Gastrocnemius medialis (tissue), 4 donors: ENCODE measurements around the gene CORIN. TPM values are rescaled to one million over a fixed set of nuclear protein-coding genes. Genes with fewer than 3 reads are reported as not detected.

Source experiments
- ATAC-seq, 2 donors: fragments of 150-250 bp; one replicate each; pipeline ENCODE4 v1.9.1; 2016
- DNase-seq, 2 donors: peaks; one replicate each; pipeline ENCODE4 v3.0.0-alpha.2; 2019
- H3K27ac ChIP-seq, 4 donors: fragments of 200-600 bp; sonication (generic); 1 replicate in 1 of 4; 2 replicates in 3 of 4; pipeline ENCODE4 v1.5.1; 2016 to 2018; ENCODE audit warnings: mild to moderate bottlenecking in 2 of 4, moderate library complexity in 1 of 4
- H3K27me3 ChIP-seq, 3 donors: fragments of 200-600 bp; sonication (generic) in 2 of 3; 1 replicate in 1 of 3; 2 replicates in 2 of 3; pipeline versions ENCODE4 v1.5.1 to v1.6.0; 2016 to 2019; ENCODE audit warnings: mild to moderate bottlenecking in 1 of 3, moderate library complexity in 1 of 3
- H3K36me3 ChIP-seq, 2 donors: fragments of 200-600 bp; sonication (generic) in 1 of 2; one replicate each; pipeline ENCODE4 v1.5.1; 2017 to 2018
- H3K4me1 ChIP-seq, 2 donors: fragments of 200-600 bp; sonication (generic) in 1 of 2; one replicate each; pipeline ENCODE4 v1.5.1; 2016 to 2017; ENCODE audit warnings: mild to moderate bottlenecking in 2 of 2
- H3K4me3 ChIP-seq, 4 donors: fragments of 200-600 bp; sonication (generic) in 3 of 4; 1 replicate in 1 of 4; 2 replicates in 3 of 4; pipeline ENCODE4 v1.5.1; 2016 to 2019; ENCODE audit warnings: mild to moderate bottlenecking in 2 of 4
- H3K9me3 ChIP-seq, 3 donors: fragments of 200-600 bp; sonication (generic) in 2 of 3; 1 replicate in 1 of 3; 2 replicates in 2 of 3; pipeline ENCODE4 v1.5.1; 2016 to 2019
- POLR2A ChIP-seq, 2 donors: fragments of 450-650 bp; IDR thresholded peaks; one replicate each; pipeline ENCODE4 v1.6.1; 2017; ENCODE audit warnings: antibody characterized with exemption in 2 of 2, mild to moderate bottlenecking in 2 of 2, moderate library complexity in 2 of 2
- in situ Hi-C, 4 donors: fragments of 200-750 bp; cut with MboI; loops; one replicate each; pipeline versions ENCODE4 v1.15.0 to v1.8.0; 2017; ENCODE audit warnings: low sequenced_read_pairs in 4 of 4
- intact Hi-C: fragments of 100-400 bp; cut with DNase I; formaldehyde crosslinking; loops from one replicate; pipeline ENCODE4 v1.15.1; 2023; ENCODE audit warnings: low total_unique reads
- total RNA-seq, 4 donors: library from RNA; depleted of rRNA; stranded (reverse); fragments of >200 nt; gene quantifications; one replicate each; pipeline versions ENCODE4 v1.1.0 to v1.2.3, GENCODE V29; 2016
- TF ChIP-seq, protein P1 (sequence below), 5 experiments: fragments of 450-650 bp in 3 of 5; fragments of 200-600 bp in 2 of 5; sonication (generic) in 2 of 5; IDR thresholded peaks in 4 of 5; conservative IDR thresholded peaks in 1 of 5; 1 replicate in 4 of 5; 2 replicates in 1 of 5; pipeline ENCODE4 v1.5.1; 2016 to 2019; ENCODE audit warnings: antibody characterized with exemption in 5 of 5, mild to moderate bottlenecking in 3 of 5, moderate library complexity in 3 of 5

CORIN gene
- total RNA-seq, 4 donors from 2014 or later, result 0.49 to 0.70 TPM; not detected in 2

DNA sequence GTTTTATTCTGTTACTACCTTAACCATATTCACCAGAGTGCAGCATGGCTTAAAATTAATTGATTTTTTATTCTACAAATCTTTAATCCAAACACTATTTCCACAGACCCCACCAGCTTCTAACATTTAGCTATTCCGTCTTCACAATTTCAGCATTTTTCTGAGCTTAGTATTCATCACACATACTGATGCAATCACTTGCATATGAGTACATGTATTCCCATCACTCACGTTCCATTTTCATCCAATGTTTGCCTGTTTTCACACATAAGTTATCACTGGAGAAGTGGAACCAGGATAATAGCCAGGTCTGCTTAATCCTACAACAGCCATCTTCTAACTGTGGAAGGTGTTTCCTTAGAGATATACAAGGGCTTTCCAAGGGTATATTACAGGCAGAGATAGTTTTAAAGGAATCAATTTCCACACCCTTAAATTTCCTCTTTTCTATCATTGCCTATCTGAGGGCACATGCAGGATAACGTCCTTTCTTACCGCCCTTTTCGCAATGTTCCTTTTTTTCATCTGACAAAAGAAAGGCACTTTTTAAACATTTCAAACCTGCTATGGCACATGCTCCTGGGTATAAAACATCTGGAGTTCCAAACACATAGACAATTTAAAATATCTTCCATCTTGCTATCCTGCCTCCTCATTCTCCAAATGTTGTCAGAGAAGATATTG, 115.8 kb downstream of the CORIN start:
- ATAC-seq (no peak), DNase-seq (no peak)
- Histone ChIP-seq H3K4me1 (no peaks in the 10 kb centered on the region), H3K9me3 (no peaks in the 10 kb centered on the region), H3K27me3 (no peaks in the 10 kb centered on the region), H3K27ac (no peak overlapping the region), H3K36me3 (no peaks in the 10 kb centered on the region), H3K4me3 (no peak overlapping the region)
- in situ Hi-C loops, result no loop called here
- intact Hi-C loops, result no loop called here
- TF ChIP-seq POLR2A (IDR thresholded peaks at IDR 0.05), result no peak
- TF ChIP-seq, protein P1, sequence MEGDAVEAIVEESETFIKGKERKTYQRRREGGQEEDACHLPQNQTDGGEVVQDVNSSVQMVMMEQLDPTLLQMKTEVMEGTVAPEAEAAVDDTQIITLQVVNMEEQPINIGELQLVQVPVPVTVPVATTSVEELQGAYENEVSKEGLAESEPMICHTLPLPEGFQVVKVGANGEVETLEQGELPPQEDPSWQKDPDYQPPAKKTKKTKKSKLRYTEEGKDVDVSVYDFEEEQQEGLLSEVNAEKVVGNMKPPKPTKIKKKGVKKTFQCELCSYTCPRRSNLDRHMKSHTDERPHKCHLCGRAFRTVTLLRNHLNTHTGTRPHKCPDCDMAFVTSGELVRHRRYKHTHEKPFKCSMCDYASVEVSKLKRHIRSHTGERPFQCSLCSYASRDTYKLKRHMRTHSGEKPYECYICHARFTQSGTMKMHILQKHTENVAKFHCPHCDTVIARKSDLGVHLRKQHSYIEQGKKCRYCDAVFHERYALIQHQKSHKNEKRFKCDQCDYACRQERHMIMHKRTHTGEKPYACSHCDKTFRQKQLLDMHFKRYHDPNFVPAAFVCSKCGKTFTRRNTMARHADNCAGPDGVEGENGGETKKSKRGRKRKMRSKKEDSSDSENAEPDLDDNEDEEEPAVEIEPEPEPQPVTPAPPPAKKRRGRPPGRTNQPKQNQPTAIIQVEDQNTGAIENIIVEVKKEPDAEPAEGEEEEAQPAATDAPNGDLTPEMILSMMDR (IDR thresholded peaks at IDR 0.05 in 4 of 5, conservative IDR thresholded peaks at IDR 0.05 in 1 of 5), result no peak

DNA sequence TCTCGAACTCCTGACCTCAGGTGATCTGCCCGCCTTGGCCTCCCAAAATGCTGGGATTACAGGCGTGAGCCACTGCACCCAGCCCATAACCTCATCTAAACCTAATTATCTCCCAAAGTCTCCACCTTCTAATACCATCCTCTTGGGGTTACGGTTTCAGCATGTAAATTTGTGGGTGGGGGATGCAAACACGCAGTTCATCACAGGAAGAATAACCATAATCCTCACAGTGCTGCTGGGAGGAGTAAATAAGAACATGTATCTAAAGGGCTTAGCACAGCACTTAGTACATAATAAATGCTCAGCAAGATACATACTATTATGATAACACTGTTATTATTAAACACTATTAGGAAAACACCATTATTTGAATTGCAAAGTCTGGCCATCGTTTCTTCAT, 116.4 kb downstream of the CORIN start:
- DNase-seq (no peak), ATAC-seq (no peak)
- Histone ChIP-seq H3K4me1 (no peaks in the 10 kb centered on the region), H3K36me3 (no peaks in the 10 kb centered on the region), H3K4me3 (no peak overlapping the region), H3K27me3 (no peaks in the 10 kb centered on the region), H3K9me3 (no peaks in the 10 kb centered on the region), H3K27ac (no peak overlapping the region)
- in situ Hi-C loops, result no loop called here
- intact Hi-C loops, result no loop called here
- no peak for TF ChIP-seq POLR2A (IDR thresholded peaks at IDR 0.05)
- TF ChIP-seq, protein P1 (IDR thresholded peaks at IDR 0.05 in 4 of 5, conservative IDR thresholded peaks at IDR 0.05 in 1 of 5), result no peak

DNA sequence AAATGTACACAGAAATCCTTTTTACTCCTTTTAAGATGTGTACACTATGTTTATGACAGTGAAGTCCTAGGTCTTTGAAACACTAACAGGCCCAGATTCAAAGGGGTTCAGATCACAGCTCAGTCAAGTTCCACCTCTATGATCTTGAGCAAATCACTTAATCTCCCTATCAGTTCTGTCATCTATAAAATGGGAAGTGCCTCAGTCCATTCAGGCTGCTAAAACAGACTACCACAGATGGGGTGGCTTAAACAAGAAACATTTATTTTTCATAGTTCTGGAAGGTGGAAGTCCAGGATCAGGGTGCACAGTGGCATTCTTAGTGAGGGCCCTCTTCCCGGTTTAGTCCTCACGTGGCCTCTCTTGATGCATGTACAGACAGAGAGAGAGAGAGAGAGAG, 117.1 kb downstream of the CORIN start:
- TF ChIP-seq, protein P1 (IDR thresholded peaks at IDR 0.05 in 4 of 5, conservative IDR thresholded peaks at IDR 0.05 in 1 of 5), result no peak
- no peak for TF ChIP-seq POLR2A (IDR thresholded peaks at IDR 0.05)
- Histone ChIP-seq H3K27ac (no peak overlapping the region), H3K4me3 (no peak overlapping the region), H3K4me1 (no peaks in the 10 kb centered on the region), H3K36me3 (no peaks in the 10 kb centered on the region), H3K9me3 (no peaks in the 10 kb centered on the region), H3K27me3 (no peaks in the 10 kb centered on the region)
- DNase-seq, result no peak
- intact Hi-C loops, result no loop called here
- in situ Hi-C loops, result no loop called here
- no peak for ATAC-seq

DNA sequence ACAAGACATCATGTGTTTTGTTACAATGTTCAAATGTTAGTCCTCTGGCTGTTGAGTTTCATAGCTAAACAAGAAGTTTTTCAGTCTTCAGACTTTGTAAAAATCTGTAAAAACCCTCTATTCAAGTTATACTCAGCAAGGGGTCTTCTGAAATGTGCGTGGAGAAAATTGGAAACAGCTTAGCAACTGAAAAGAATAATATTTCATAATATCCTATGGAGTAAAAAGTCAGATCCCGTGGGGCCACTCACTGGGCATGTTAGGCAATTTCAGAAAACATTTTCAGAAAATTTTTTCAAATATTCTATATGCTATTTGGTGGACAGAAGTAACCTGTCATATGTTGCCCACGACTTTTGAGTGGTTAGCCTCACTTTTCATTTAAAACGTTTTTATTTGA, 118.3 kb downstream of the CORIN start:
- no peak overlapping the region for H3K4me3 ChIP-seq
- TF ChIP-seq, protein P1 (IDR thresholded peaks at IDR 0.05 in 4 of 5, conservative IDR thresholded peaks at IDR 0.05 in 1 of 5), result no peak
- TF ChIP-seq POLR2A (IDR thresholded peaks at IDR 0.05), result no peak
- H3K27me3 ChIP-seq, result peaks cover 0 to 2% (median 0%) of the 10 kb centered on the region in 3 donors
- H3K4me1 ChIP-seq, result no peaks in the 10 kb centered on the region
- ATAC-seq, result no peak
- no peaks in the 10 kb centered on the region for H3K36me3 ChIP-seq
- in situ Hi-C loops, result no loop called here
- no peak for DNase-seq
- intact Hi-C loops, result no loop called here
- no peaks in the 10 kb centered on the region for H3K9me3 ChIP-seq
- no peak overlapping the region for H3K27ac ChIP-seq

DNA sequence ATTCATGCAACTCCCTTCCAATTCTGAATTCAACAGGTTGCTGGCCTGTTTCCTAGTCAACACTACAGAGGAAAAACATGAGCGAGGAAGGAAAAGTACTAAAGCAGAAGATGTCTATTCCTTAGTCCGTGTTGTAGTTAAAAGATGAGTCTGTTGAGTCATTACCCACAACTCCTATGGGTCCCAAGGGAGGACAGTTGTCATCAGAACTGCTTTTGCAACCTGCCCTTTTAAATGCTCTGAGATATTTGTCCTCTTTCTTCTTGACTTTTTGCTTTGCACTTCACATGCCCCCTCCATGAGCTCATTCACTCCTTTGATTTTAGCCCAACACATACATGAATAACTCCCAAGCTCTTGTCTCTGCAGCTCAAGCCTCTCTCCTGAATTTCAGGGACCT, 119.2 kb downstream of the CORIN start:
- TF ChIP-seq, protein P1 (IDR thresholded peaks at IDR 0.05 in 4 of 5, conservative IDR thresholded peaks at IDR 0.05 in 1 of 5), result no peak
- TF ChIP-seq POLR2A (IDR thresholded peaks at IDR 0.05), result no peak
- no peak for ATAC-seq
- in situ Hi-C loops, result no loop called here
- no peak overlapping the region for H3K4me3 ChIP-seq
- no peak overlapping the region for H3K27ac ChIP-seq
- intact Hi-C loops, result no loop called here
- no peaks in the 10 kb centered on the region for H3K36me3 ChIP-seq
- no peaks in the 10 kb centered on the region for H3K9me3 ChIP-seq
- DNase-seq, result no peak
- H3K27me3 ChIP-seq, result peaks cover 0 to 2% (median 0%) of the 10 kb centered on the region in 3 donors
- H3K4me1 ChIP-seq, result no peaks in the 10 kb centered on the region
